Kidney (tissue), 14 donors: ENCODE data around the gene PLEKHG4. TPM values are rescaled to one million over a fixed set of nuclear protein-coding genes. Genes with fewer than 3 reads are reported as not detected.

ENCODE experiments used
- DNase-seq, 5 donors: peaks; one replicate each; pipeline ENCODE4 v3.0.0-alpha.2; 2013 to 2020
- FAIRE-seq: peaks from 2 replicates; lab custom pipeline; 2012; peaks lifted over from hg19 to GRCh38; lab: Jason Lieb, UNC
- H3K27ac ChIP-seq, 2 donors: one replicate each; pipeline ENCODE4 v1.7.0; 2013; ENCODE audit warnings: low read depth in 2 of 2, low read length in 2 of 2, inconsistent platforms in 1 of 2
- H3K27me3 ChIP-seq: one replicate; pipeline ENCODE4 v1.7.1; 2013; ENCODE audit warnings: low read length, inconsistent platforms; ENCODE audit not compliant: control insufficient read depth, insufficient read depth
- H3K36me3 ChIP-seq, 3 donors: one replicate each; pipeline versions ENCODE4 v1.7.0 to v1.7.1; 2013; ENCODE audit warnings: low read length in 3 of 3, control low read depth in 1 of 3, inconsistent platforms in 1 of 3; ENCODE audit not compliant: insufficient read depth in 3 of 3, control insufficient read depth in 2 of 3
- H3K4me1 ChIP-seq, 3 donors: one replicate each; pipeline versions ENCODE4 v1.7.0 to v1.7.1; 2013; ENCODE audit warnings: low read length in 3 of 3, inconsistent platforms in 1 of 3, low read depth in 1 of 3; ENCODE audit not compliant: control insufficient read depth in 2 of 3, insufficient read depth in 2 of 3
- H3K4me3 ChIP-seq, 3 donors: one replicate each; pipeline versions ENCODE4 v1.7.0 to v1.8.1; 2013; ENCODE audit warnings: low read length in 3 of 3, control low read depth in 1 of 3, inconsistent platforms in 1 of 3
- H3K9ac ChIP-seq, 3 donors: one replicate each; pipeline versions ENCODE4 v1.7.0 to v1.7.1; 2013; ENCODE audit warnings: low read length in 3 of 3, control low read depth in 1 of 3, inconsistent platforms in 1 of 3
- H3K9me3 ChIP-seq, 3 donors: one replicate each; pipeline versions ENCODE4 v1.7.0 to v1.7.1; 2013; ENCODE audit warnings: low read length in 3 of 3, control low read depth in 1 of 3, inconsistent platforms in 1 of 3; ENCODE audit not compliant: control insufficient read depth in 2 of 3, insufficient read depth in 1 of 3
- intact Hi-C: fragments of 100-400 bp; cut with DNase I; formaldehyde crosslinking; loops from one replicate; pipeline ENCODE4 v1.11.1; 2022
- polyA plus RNA-seq: library from polyadenylated mRNA; stranded (reverse); fragments of 350-450 nt; fragmentation: Illumina TruSeq; extraction: RNeasy Lipid Tissue Mini Kit (QIAGEN cat#74804); gene quantifications from one replicate; pipeline ENCODE4 v1.2.3, GENCODE V29; 2014; ENCODE audit warnings: low read depth, low replicate concordance; ENCODE audit not compliant: insufficient read depth
- total RNA-seq: library from RNA; stranded (reverse); fragmentation: NEBNext Ultra II Directional; extraction: Animal tissue kit (Norgen Biotek cat#: 25700); gene quantifications from one replicate; pipeline ENCODE4 v1.2.1, GENCODE V29; 2021
- TF ChIP-seq, protein P1 (sequence below): IDR thresholded peaks from 3 replicates; pipeline ENCODE4 v1.5.1; 2012; ENCODE audit warnings: mild to moderate bottlenecking, moderate library complexity, borderline replicate concordance; ENCODE audit not compliant: insufficient read depth; ENCODE audit errors: extremely low read depth
- donor health status: control.
- donor health status: control.
- donor health status: control.
- donor health status: control.
- donor health status: control.
- donor health status: DM: yes; HTN: yes; CAD: no.
- donor health status: Normal renal cell carcinoma (clear cell type).

Gene PLEKHG4
- total and polyA plus RNA-seq, 2 donors from 2014 or later = 2.6 to 10.1 TPM

DNA sequence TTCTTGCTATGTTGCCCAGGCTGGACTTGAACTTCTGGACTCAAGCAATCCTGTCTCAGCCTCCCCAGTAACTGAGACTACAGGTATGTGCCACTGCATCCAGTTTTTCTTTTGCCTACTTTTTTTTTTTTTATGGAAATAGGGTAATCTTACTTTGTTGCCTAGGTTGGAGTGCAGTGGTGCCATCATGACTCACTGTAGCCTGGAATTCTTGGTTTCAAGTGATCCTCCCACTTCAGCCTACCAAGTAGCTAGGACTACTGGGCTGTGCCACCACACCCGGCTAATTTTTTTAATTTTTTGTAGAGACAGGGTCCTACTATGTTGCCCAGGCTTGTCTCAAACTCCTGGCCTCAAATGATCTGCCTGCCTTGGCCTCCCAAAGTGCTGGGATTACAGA, 57.3 kb downstream of the PLEKHG4 start:
- Histone ChIP-seq H3K27ac (no peak overlapping the region), H3K4me1 (no peaks in the 10 kb centered on the region)
- TF ChIP-seq, protein P1, sequence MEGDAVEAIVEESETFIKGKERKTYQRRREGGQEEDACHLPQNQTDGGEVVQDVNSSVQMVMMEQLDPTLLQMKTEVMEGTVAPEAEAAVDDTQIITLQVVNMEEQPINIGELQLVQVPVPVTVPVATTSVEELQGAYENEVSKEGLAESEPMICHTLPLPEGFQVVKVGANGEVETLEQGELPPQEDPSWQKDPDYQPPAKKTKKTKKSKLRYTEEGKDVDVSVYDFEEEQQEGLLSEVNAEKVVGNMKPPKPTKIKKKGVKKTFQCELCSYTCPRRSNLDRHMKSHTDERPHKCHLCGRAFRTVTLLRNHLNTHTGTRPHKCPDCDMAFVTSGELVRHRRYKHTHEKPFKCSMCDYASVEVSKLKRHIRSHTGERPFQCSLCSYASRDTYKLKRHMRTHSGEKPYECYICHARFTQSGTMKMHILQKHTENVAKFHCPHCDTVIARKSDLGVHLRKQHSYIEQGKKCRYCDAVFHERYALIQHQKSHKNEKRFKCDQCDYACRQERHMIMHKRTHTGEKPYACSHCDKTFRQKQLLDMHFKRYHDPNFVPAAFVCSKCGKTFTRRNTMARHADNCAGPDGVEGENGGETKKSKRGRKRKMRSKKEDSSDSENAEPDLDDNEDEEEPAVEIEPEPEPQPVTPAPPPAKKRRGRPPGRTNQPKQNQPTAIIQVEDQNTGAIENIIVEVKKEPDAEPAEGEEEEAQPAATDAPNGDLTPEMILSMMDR = no peak

More for the DNA sequence above, 57.3 kb downstream of the PLEKHG4 start:
- H3K36me3 ChIP-seq = no peaks in the 10 kb centered on the region
- H3K4me3 ChIP-seq = no peak overlapping the region
- no peak for FAIRE-seq
- H3K9ac ChIP-seq = no peak overlapping the region
- DNase-seq = no peak
- H3K9me3 ChIP-seq = no peaks in the 10 kb centered on the region
- no peaks in the 10 kb centered on the region for H3K27me3 ChIP-seq
- intact Hi-C loops = no loop called here

Other genes starting within 250 kb of the PLEKHG4 start
- gene PHAF1, start 169.6 kb upstream of the PLEKHG4 start, total RNA-seq = 16.9 TPM
- 14.3 TPM for gene PHAF1, start 169.6 kb upstream of the PLEKHG4 start, polyA plus RNA-seq
- 16.7 TPM for gene B3GNT9, start 128.5 kb upstream of the PLEKHG4 start, total RNA-seq
- 12.1 TPM for gene B3GNT9, start 128.5 kb upstream of the PLEKHG4 start, polyA plus RNA-seq
- gene TRADD, start 119.6 kb upstream of the PLEKHG4 start, total RNA-seq = 27.1 TPM
- gene TRADD, start 119.6 kb upstream of the PLEKHG4 start, polyA plus RNA-seq = 30.2 TPM
- 19.8 TPM for gene FBXL8, start 119.6 kb upstream of the PLEKHG4 start, total RNA-seq
- 9.5 TPM for gene FBXL8, start 119.6 kb upstream of the PLEKHG4 start, polyA plus RNA-seq
- gene HSF4, start 114.8 kb upstream of the PLEKHG4 start, total RNA-seq = 37.9 TPM
- gene HSF4, start 114.8 kb upstream of the PLEKHG4 start, polyA plus RNA-seq = 26.7 TPM
- 36.4 TPM for gene NOL3, start 109.0 kb upstream of the PLEKHG4 start, total RNA-seq
- 35.3 TPM for gene NOL3, start 109.0 kb upstream of the PLEKHG4 start, polyA plus RNA-seq
- 38.8 TPM for gene MATCAP1, start 95.6 kb upstream of the PLEKHG4 start, total RNA-seq
- 15.5 TPM for gene MATCAP1, start 95.6 kb upstream of the PLEKHG4 start, polyA plus RNA-seq
- 7.2 TPM for gene EXOC3L1, start 89.4 kb upstream of the PLEKHG4 start, total RNA-seq
- 9.9 TPM for gene EXOC3L1, start 89.4 kb upstream of the PLEKHG4 start, polyA plus RNA-seq
- 54.4 TPM for gene E2F4, start 87.4 kb upstream of the PLEKHG4 start, total RNA-seq
- 39.1 TPM for gene E2F4, start 87.4 kb upstream of the PLEKHG4 start, polyA plus RNA-seq
- 24.2 TPM for gene ELMO3, start 80.4 kb upstream of the PLEKHG4 start, total RNA-seq
- gene ELMO3, start 80.4 kb upstream of the PLEKHG4 start, polyA plus RNA-seq = 33.1 TPM
- gene TMEM208, start 52.4 kb upstream of the PLEKHG4 start, total RNA-seq = 47.1 TPM
- gene TMEM208, start 52.4 kb upstream of the PLEKHG4 start, polyA plus RNA-seq = 145 TPM
- gene FHOD1, start 32.1 kb upstream of the PLEKHG4 start, total RNA-seq = 30.4 TPM
- 21.0 TPM for gene FHOD1, start 32.1 kb upstream of the PLEKHG4 start, polyA plus RNA-seq
- gene SLC9A5, start 30.6 kb upstream of the PLEKHG4 start, total RNA-seq = 1.1 TPM
- 0.92 TPM for gene SLC9A5, start 30.6 kb upstream of the PLEKHG4 start, polyA plus RNA-seq
- 0.31 TPM for gene KCTD19, start 47.2 kb downstream of the PLEKHG4 start, total RNA-seq
- gene KCTD19, start 47.2 kb downstream of the PLEKHG4 start, polyA plus RNA-seq = not detected
- 2.6 TPM for gene LRRC36, start 47.3 kb downstream of the PLEKHG4 start, total RNA-seq
- 3.1 TPM for gene LRRC36, start 47.3 kb downstream of the PLEKHG4 start, polyA plus RNA-seq
- gene TPPP3, start 114.0 kb downstream of the PLEKHG4 start, total RNA-seq = 8.2 TPM
- gene TPPP3, start 114.0 kb downstream of the PLEKHG4 start, polyA plus RNA-seq = 108 TPM
- 23.6 TPM for gene ZDHHC1, start 136.9 kb downstream of the PLEKHG4 start, total RNA-seq
- gene ZDHHC1, start 136.9 kb downstream of the PLEKHG4 start, polyA plus RNA-seq = 14.6 TPM
- 139 TPM for gene HSD11B2, start 151.6 kb downstream of the PLEKHG4 start, total RNA-seq
- 1,022 TPM for gene HSD11B2, start 151.6 kb downstream of the PLEKHG4 start, polyA plus RNA-seq
- gene ATP6V0D1, start 201.6 kb downstream of the PLEKHG4 start, total RNA-seq = 100 TPM
- 208 TPM for gene ATP6V0D1, start 201.6 kb downstream of the PLEKHG4 start, polyA plus RNA-seq
- gene AGRP, start 204.0 kb downstream of the PLEKHG4 start, total RNA-seq = not detected
- 2.7 TPM for gene AGRP, start 204.0 kb downstream of the PLEKHG4 start, polyA plus RNA-seq
- gene RIPOR1, start 249.3 kb downstream of the PLEKHG4 start, total RNA-seq = 116 TPM
- gene RIPOR1, start 249.3 kb downstream of the PLEKHG4 start, polyA plus RNA-seq = 60.9 TPM